HG02623 (cell line): ENCODE data around the gene JAG1.
"Not testable (repeated sequence)": the region's sequence is repeated elsewhere in the genome, so short reads cannot be mapped to it uniquely, and the experiment has no call there.

Experiments
- ATAC-seq: cut with Tn5 transposase; IDR thresholded peaks from one replicate; pipeline ENCODE4 v1.9.1; 2021; ENCODE audit warnings: moderate library complexity; ENCODE audit not compliant: unreplicated experiment

The JAG1 gene

DNA sequence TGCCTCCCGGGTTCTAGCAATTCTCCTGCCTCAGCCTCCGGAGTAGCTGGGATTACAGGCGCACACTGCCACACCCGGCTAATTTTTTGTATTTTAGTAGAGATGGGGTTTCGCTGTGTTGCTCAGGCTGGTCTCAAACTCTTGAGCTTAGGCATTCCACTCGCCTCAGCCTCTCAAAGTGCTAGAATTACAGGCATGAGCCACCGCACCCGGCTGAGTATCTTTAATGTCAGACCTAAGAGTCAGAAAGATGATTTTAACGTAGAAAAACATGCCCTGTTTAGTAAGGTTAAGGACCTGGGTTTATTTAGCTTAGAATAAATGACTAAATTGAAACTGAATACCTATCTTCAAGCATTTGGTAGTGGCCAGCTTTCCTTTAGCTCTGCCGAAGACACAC is 83.4 kb downstream of the JAG1 start:
- ATAC-seq: not testable (repeated sequence)
